GM12878 (cell line): Measurements from ENCODE around the gene DDAH1.

Experiments used
- CTCF ChIP-seq, 3 experiments: IDR thresholded peaks in 2 of 3; conservative IDR thresholded peaks in 1 of 3; 2 replicates each; pipeline ENCODE4 v1.5.1; 2011; ENCODE audit warnings: low read depth in 3 of 3, low read length in 3 of 3, mild to moderate bottlenecking in 3 of 3, control low read depth in 2 of 3, moderate library complexity in 2 of 3, inconsistent platforms in 1 of 3, mixed read lengths in 1 of 3; ENCODE audit not compliant: control insufficient read depth in 2 of 3, insufficient read depth in 1 of 3; ENCODE audit errors: extremely low read depth in 1 of 3
- LARP7 ChIP-seq: fragments of 450-650 bp; IDR thresholded peaks from 2 replicates; pipeline ENCODE4 v1.6.1; 2017; ENCODE audit warnings: mild to moderate bottlenecking
- POLR2A ChIP-seq: IDR thresholded peaks from 2 replicates; pipeline ENCODE4 v1.6.1; 2011; ENCODE audit warnings: low read depth, mild to moderate bottlenecking, low read length
- ZNF24 ChIP-seq: fragments of 450-650 bp; IDR thresholded peaks from 2 replicates; pipeline ENCODE4 v1.6.1; 2017; ENCODE audit warnings: antibody characterized with exemption, mild to moderate bottlenecking
- TF ChIP-seq, protein P1 (sequence below): IDR thresholded peaks from 2 replicates; pipeline ENCODE4 v1.6.1; 2011; ENCODE audit warnings: low read depth, mild to moderate bottlenecking, low read length, moderate library complexity, borderline replicate concordance; ENCODE audit errors: extremely low read depth
- TF ChIP-seq, protein P2 (sequence below): IDR thresholded peaks from 2 replicates; pipeline ENCODE4 v1.6.1; 2012; ENCODE audit warnings: low read depth, low read length, improper control_type of control experiment

GRCh38 chr1:85451236-85451830, 13.6 kb downstream of the DDAH1 start:
- no peak for TF ChIP-seq POLR2A
- TF ChIP-seq, protein P1, sequence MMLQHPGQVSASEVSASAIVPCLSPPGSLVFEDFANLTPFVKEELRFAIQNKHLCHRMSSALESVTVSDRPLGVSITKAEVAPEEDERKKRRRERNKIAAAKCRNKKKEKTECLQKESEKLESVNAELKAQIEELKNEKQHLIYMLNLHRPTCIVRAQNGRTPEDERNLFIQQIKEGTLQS: no peak
- TF ChIP-seq, protein P2, sequence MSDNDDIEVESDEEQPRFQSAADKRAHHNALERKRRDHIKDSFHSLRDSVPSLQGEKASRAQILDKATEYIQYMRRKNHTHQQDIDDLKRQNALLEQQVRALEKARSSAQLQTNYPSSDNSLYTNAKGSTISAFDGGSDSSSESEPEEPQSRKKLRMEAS: no peak
- no peak for TF ChIP-seq CTCF (IDR thresholded peaks at IDR 0.05 in 2 of 3, conservative IDR thresholded peaks at IDR 0.05 in 1 of 3; ENCODE audit: control insufficient read depth in 2 of 3, extremely low read depth in 1 of 3, insufficient read depth in 1 of 3, low read depth in 3 of 3, low read length in 3 of 3)
- no peak for TF ChIP-seq LARP7
- TF ChIP-seq ZNF24: no peak
